Astrocyte of the cerebellum (primary cell): ENCODE data around the gene PTPN3.

Source experiments
- DNase-seq: peaks from one replicate; pipeline ENCODE4 v3.0.0-alpha.2; 2011; ENCODE audit warnings: low read depth
- H3K4me3 ChIP-seq: 2 replicates; pipeline ENCODE4 v1.5.1; 2011; ENCODE audit warnings: mild to moderate bottlenecking, low read depth, low read length, moderate library complexity
- in situ Hi-C: cut with HindIII; loops from 2 replicates; pipeline ENCODE4 v1.10.0; 2017; ENCODE audit warnings: low sequenced_read_pairs
- TF ChIP-seq, protein P1 (sequence below): IDR thresholded peaks from 2 replicates; pipeline ENCODE4 v1.5.1; 2012; ENCODE audit warnings: low read length, low read depth, moderate library complexity, mild to moderate bottlenecking; ENCODE audit errors: missing control alignments

The PTPN3 gene

GRCh38 chr9:109441296-109441695 lies 56.8 kb downstream of the PTPN3 start:
- in situ Hi-C loops = no loop called here
- DNase-seq = no peak
- no peak overlapping the region for H3K4me3 ChIP-seq
- TF ChIP-seq, protein P1, sequence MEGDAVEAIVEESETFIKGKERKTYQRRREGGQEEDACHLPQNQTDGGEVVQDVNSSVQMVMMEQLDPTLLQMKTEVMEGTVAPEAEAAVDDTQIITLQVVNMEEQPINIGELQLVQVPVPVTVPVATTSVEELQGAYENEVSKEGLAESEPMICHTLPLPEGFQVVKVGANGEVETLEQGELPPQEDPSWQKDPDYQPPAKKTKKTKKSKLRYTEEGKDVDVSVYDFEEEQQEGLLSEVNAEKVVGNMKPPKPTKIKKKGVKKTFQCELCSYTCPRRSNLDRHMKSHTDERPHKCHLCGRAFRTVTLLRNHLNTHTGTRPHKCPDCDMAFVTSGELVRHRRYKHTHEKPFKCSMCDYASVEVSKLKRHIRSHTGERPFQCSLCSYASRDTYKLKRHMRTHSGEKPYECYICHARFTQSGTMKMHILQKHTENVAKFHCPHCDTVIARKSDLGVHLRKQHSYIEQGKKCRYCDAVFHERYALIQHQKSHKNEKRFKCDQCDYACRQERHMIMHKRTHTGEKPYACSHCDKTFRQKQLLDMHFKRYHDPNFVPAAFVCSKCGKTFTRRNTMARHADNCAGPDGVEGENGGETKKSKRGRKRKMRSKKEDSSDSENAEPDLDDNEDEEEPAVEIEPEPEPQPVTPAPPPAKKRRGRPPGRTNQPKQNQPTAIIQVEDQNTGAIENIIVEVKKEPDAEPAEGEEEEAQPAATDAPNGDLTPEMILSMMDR = peak; percentile 50

DNA sequence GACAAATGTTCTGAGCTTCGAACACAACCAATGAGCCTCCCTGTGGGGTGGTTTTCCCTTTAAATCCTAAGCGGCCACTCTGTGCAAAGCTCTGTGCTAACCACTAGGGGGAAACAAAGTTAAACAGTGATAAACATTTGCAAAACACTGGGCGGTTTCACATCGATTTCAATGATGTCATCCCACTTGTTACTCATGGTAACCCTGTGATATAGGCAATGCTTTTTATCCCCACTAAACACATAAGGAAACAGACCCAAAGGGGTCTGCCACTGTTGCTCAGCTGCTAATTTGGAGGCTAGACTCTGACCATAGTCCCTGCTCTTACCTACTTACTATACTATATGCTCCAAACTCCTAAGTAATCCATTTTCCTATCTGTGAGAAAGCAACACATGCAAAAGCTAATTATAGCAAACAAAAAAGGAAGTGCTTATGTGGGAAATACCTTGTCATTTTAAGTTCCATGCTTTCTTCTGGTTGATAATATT lies 57.3 kb downstream of the PTPN3 start:
- peak; percentile 82 for DNase-seq
- in situ Hi-C loops = no loop called here
- TF ChIP-seq, protein P1 = peak; percentile 83
- no peak overlapping the region for H3K4me3 ChIP-seq

GRCh38 chr9:109440117-109440515 lies 58.0 kb downstream of the PTPN3 start:
- no peak overlapping the region for H3K4me3 ChIP-seq
- in situ Hi-C loops = no loop called here
- TF ChIP-seq, protein P1 = no peak
- no peak for DNase-seq

DNA sequence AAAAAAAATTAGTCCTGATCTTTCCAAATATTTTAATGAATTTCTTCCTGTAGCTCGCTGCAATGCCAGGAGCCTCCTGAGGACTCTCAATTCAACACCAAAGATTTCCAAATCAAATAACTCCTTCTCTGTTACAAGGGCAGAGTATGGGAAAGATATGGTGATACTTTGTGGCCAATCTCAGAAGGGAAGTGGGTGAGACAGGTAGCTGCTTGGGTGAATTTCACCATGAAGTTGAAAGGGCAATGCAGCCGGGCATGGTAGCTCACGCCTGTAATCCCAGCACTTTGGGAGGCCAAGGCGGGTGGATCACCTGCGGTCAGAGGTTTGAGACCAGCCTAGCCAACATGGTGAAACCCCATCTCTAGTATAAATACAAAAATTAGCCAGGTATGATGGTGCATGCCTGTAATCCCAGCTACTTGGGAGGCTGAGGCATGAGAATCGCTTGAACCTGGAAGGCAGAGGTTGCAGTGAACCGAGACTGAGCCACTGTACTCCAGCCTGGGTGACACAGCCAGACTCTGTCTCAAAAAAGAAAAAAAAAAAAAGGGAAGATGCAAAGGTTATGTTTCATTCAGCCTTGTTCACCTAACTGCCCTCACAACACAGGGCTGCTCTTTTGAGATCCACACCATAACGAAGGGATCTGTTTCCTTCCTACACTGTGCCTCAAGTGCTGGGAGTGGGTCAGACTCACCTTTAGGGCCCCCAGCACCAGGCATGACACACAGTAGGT lies 58.6 kb downstream of the PTPN3 start:
- in situ Hi-C loops = no loop called here
- TF ChIP-seq, protein P1 = no peak
- no peak overlapping the region for H3K4me3 ChIP-seq
- no peak for DNase-seq

DNA sequence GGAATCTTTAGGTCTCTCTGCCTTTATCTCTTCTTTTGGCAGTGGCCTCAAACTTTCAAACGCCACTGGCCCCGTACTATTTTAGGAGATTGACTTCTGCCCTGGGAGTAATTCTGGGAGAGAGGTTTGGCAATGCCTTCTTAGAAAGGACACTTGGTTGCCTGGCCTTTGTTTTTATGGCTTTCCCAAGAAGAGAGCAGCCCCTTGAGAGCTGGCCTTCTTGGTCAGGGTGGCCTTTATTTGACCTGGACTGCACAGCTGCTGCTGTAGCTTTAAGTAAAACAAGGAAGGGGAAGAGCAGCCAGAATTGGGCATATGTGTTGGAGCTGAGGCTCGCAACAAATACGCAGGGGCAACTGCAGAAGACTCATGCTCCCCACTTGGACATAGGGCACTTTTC lies 60.8 kb downstream of the PTPN3 start:
- TF ChIP-seq, protein P1 = no peak
- H3K4me3 ChIP-seq = no peak overlapping the region
- in situ Hi-C loops = no loop called here
- no peak for DNase-seq

GRCh38 chr9:109436071-109436470 lies 62.0 kb downstream of the PTPN3 start:
- DNase-seq = no peak

More at GRCh38 chr9:109436071-109436470, 62.0 kb downstream of the PTPN3 start:
- H3K4me3 ChIP-seq = no peak overlapping the region
- TF ChIP-seq, protein P1 = no peak
- in situ Hi-C loops = no loop called here
